Pancreas (tissue), 10 donors: ENCODE results near the gene ARHGAP26. TPM values are rescaled to one million over a fixed set of nuclear protein-coding genes. Genes with fewer than 3 reads are reported as not detected.
"Not testable (repeated sequence)": the region's sequence is repeated elsewhere in the genome, so short reads cannot be mapped to it uniquely, and the experiment has no call there.

Experiments
- ATAC-seq, 4 donors: fragments of 200-7000 bp; cut with Tn5 transposase; one replicate each; pipeline versions ENCODE4 v1.8.0 to v1.9.1; 2020; ENCODE audit warnings: mild to moderate bottlenecking in 4 of 4, moderate library complexity in 4 of 4
- DNase-seq, 6 donors: peaks; one replicate each; pipeline ENCODE4 v3.0.0-alpha.2; 2020
- FAIRE-seq: peaks from 2 replicates; lab custom pipeline; 2012; peaks lifted over from hg19 to GRCh38; lab: Jason Lieb, UNC
- H3K27ac ChIP-seq, 4 donors: fragments of 200-600 bp; sonication (generic); 1 replicate in 3 of 4; 2 replicates in 1 of 4; pipeline versions ENCODE4 v1.5.0 to v1.8.0; 2020
- H3K27me3 ChIP-seq, 4 donors: fragments of 200-600 bp; one replicate each; pipeline ENCODE4 v1.8.0; 2021
- H3K36me3 ChIP-seq, 3 donors: fragments of 200-600 bp; sonication (generic) in 1 of 3; one replicate each; pipeline versions ENCODE4 v1.5.0 to v1.8.0; 2020 to 2021
- H3K4me1 ChIP-seq, 3 donors: fragments of 200-600 bp; one replicate each; pipeline ENCODE4 v1.8.0; 2021
- H3K4me3 ChIP-seq, 4 donors: fragments of 200-600 bp; sonication (generic) in 2 of 4; one replicate each; pipeline versions ENCODE4 v1.5.0 to v1.8.0; 2020 to 2021
- H3K9me3 ChIP-seq, 4 donors: fragments of 200-600 bp; one replicate each; pipeline ENCODE4 v1.8.0; 2021
- CTCF ChIP-seq, 4 donors: fragments of 200-600 bp; sonication (generic) in 3 of 4; IDR thresholded peaks; one replicate each; pipeline versions ENCODE4 v1.5.0 to v1.8.0; 2021; ENCODE audit warnings: antibody characterized with exemption in 4 of 4
- WGBS, 2 donors: extraction: QIAGEN DNeasy Blood & Tissue Kit; methylation state at CpG; one replicate each; pipeline ENCODE4 v1.1.7; 2013; 5-methylcytosine and 5-hydroxymethylcytosine counted together
- intact Hi-C, 3 donors: fragments of 100-400 bp; cut with DNase I; formaldehyde crosslinking; loops; one replicate each; pipeline versions ENCODE4 v1.11.1 to v1.14.2; 2022
- polyA plus RNA-seq, 2 donors: library from polyadenylated mRNA; stranded (reverse); fragments of 200-250 nt; gene quantifications; one replicate each; pipeline ENCODE4 v1.2.3, GENCODE V29; 2013
- total RNA-seq, 6 donors: library from RNA; stranded (reverse); fragmentation: NEBNext Ultra II Directional in 4 of 6; extraction: Animal tissue kit (Norgen Biotek cat#: 25700) in 4 of 6; gene quantifications; one replicate each; pipeline versions ENCODE4 v1.2.1 to v1.2.4, GENCODE V29; 2021 to 2023
- donor health status: healthy with polysubstance abuse.
- donor health status: DM: no; HTN: no; CAD: no; lungs with moderate emphysema.
- donor health status: DM: no; HTN: no; CAD: no.
- donor health status: control.
- donor health status: control.
- donor health status: Bipolar disorder and iron deficiency.
- donor health status: DM: yes; HTN: yes; CAD: no.
- donor health status: DM: no; HTN: no; CAD: no.
- donor health status: DM: no; HTN: no; CAD: no.
- donor health status: DM: yes; HTN: yes; CAD: no.

The ARHGAP26 gene
- total and polyA plus RNA-seq, 8 donors, result 3.0 to 28.1 (median 10.3) TPM

DNA sequence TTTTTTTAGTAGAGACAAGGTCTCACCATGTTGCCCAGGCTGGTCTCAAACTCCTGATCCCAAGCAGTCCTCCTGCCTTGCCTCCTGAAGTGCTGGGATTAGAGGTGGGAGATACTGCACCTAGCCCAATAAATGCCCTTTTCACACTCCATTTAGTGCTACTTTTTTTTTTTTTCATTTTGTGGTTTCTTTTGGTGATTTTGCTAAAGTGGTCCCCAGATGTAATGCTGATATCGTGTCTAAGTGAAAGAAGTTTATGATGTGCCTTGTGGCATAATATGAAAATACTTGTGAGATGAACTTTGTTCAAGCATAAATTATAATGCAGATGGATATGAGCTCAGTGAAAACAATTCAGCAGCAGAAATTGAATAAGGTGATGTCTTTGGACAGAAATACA lies 227.4 kb downstream of the ARHGAP26 start:
- 91 to 97% methylated on average over 1 of the region's 1 CpG for WGBS, 2 donors
- intact Hi-C loops, result no loop called here
- Histone ChIP-seq H3K27ac (no peak overlapping the region), H3K4me3 (no peak overlapping the region), H3K9me3 (no peaks in the 10 kb centered on the region), H3K4me1 (no peaks in the 10 kb centered on the region), H3K27me3 (no peaks in the 10 kb centered on the region), H3K36me3 (no peaks in the 10 kb centered on the region)
- ATAC-seq, result no peak
- TF ChIP-seq CTCF (IDR thresholded peaks at IDR 0.05), result no peak
- FAIRE-seq, result no peak
- no peak for DNase-seq

- TF ChIP-seq CTCF (IDR thresholded peaks at IDR 0.05), result no peak
- DNase-seq, result no peak
- ATAC-seq, result no peak
- 80 to 95% methylated on average over 6 of the region's 6 CpGs for WGBS, 2 donors
- H3K27ac ChIP-seq, result no peak overlapping the region
- no peaks in the 10 kb centered on the region for H3K9me3 ChIP-seq
- H3K4me3 ChIP-seq, result no peak overlapping the region
- intact Hi-C loops, result no loop called here
- no peaks in the 10 kb centered on the region for H3K27me3 ChIP-seq
- H3K4me1 ChIP-seq, result no peaks in the 10 kb centered on the region
- no peak for FAIRE-seq
- H3K36me3 ChIP-seq, result no peaks in the 10 kb centered on the region
Observed at GRCh38 chr5:142998316-142999020, 228.3 kb downstream of the ARHGAP26 start.

- H3K9me3 ChIP-seq, H3K4me3 ChIP-seq, FAIRE-seq, intact Hi-C loops, H3K4me1 ChIP-seq, H3K27ac ChIP-seq, DNase-seq, H3K36me3 ChIP-seq, H3K27me3 ChIP-seq, ATAC-seq: not testable (repeated sequence)
- WGBS, 2 donors, result 69 to 72% methylated on average over 1 of the region's 1 CpG
Observed at GRCh38 chr5:143000551-143000950, 230.4 kb downstream of the ARHGAP26 start.

- no peak for TF ChIP-seq CTCF (IDR thresholded peaks at IDR 0.05)
- no peaks in the 10 kb centered on the region for H3K36me3 ChIP-seq
- intact Hi-C loops, result no loop called here
- peak overlapping the region in 2 of 4 donors; percentile 47 to 64 for H3K27ac ChIP-seq
- 75 to 78% methylated on average over 8 of the region's 8 CpGs for WGBS, 2 donors
- no peaks in the 10 kb centered on the region for H3K4me1 ChIP-seq
- H3K4me3 ChIP-seq, result no peak overlapping the region
- ATAC-seq (peak in 3 of 4 donors; percentile 14 to 26 (median 15)), DNase-seq (no peak), FAIRE-seq (no peak)
- H3K9me3 ChIP-seq, result no peaks in the 10 kb centered on the region
- H3K27me3 ChIP-seq, result no peaks in the 10 kb centered on the region
Observed at GRCh38 chr5:143001764-143002351, 231.7 kb downstream of the ARHGAP26 start.

DNA sequence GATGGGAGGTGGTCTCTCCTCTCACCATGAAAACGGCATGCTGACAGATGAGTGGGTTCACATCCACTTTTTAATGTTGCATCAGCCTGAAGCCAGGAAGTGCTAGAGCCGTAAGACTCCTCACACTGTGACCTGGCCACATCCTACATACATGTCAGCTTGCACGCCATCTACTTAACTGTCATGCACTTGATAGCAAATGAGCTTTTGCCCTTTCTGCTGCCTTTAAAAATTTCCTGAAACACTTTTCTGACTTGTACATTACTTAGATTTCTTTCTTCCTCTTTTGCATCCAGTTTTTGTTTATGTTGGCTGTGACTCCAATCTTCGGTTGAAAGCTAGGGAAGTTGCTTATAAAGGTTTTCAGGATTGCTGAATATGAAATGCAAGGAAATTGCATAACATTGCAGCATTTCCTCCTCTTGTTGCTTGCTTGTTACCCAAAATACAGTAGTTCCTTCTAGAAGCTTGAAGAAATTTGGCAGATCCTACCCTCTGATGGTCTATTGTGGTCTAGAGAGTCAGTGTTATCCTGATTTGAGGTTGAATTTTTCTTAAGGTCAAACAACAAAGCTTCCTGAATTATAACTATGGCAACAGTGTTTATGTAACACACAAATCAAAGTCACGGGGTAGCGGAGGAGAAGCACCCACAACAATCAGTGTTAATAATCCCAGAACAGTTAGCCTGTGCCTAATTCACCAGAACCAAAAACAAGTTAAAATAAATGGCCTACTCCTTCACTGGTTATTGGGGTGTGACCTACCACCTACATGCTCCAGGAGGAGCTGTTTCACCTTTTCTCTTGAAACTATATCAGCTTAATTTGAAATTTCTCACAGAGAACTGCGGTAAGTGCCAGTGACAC lies 232.5 kb downstream of the ARHGAP26 start:
- Histone ChIP-seq H3K4me3 (no peak overlapping the region), H3K9me3 (no peaks in the 10 kb centered on the region), H3K4me1 (no peaks in the 10 kb centered on the region), H3K27me3 (no peaks in the 10 kb centered on the region), H3K27ac (peak overlapping the region in 2 of 4 donors; percentile 47 to 64), H3K36me3 (no peaks in the 10 kb centered on the region)
- 48 to 49% methylated on average over 7 of the region's 7 CpGs for WGBS, 2 donors
- intact Hi-C loops, result no loop called here
- no peak for FAIRE-seq
- peak in 1 of 6 donors; percentile 17 for DNase-seq
- peak in 3 of 4 donors; percentile 19 to 32 (median 20) for TF ChIP-seq CTCF (IDR thresholded peaks at IDR 0.05)
- peak; percentile 35 to 77 (median 72) for ATAC-seq
